ENCODE data around the gene TRIM73.
"Not testable (repeated sequence)": the region's sequence is repeated elsewhere in the genome, so short reads cannot be mapped to it uniquely, and the experiment has no call there.

The TRIM73 gene

DNA sequence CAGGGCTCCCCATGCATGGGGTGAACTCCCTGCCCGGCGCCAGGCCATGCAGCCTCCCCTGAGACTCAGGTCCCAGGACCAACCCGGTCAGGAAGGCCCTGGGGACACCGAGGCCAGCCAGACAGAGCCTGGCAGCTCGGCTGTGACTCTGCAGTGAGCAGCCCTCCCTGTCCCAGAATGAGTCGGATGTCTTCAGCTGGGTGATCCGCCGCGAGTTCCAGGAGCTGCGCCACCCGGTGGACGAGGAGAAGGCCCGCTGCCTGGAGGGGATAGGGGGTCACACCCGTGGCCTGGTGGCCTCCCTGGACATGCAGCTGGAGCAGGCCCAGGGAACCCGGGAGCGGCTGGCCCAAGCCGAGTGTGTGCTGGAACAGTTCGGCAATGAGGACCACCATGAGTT is 9.2 kb downstream of the TRIM73 start:
- not testable (repeated sequence) for H3K4me1 ChIP-seq; H3K36me3 ChIP-seq; H3K4me2 ChIP-seq; H3K27ac ChIP-seq; H3K4me3 ChIP-seq; H4K20me1 ChIP-seq; H3K27me3 ChIP-seq; H3K9me3 ChIP-seq (replicated peaks in 1 of 11); H3K9ac ChIP-seq

DNA sequence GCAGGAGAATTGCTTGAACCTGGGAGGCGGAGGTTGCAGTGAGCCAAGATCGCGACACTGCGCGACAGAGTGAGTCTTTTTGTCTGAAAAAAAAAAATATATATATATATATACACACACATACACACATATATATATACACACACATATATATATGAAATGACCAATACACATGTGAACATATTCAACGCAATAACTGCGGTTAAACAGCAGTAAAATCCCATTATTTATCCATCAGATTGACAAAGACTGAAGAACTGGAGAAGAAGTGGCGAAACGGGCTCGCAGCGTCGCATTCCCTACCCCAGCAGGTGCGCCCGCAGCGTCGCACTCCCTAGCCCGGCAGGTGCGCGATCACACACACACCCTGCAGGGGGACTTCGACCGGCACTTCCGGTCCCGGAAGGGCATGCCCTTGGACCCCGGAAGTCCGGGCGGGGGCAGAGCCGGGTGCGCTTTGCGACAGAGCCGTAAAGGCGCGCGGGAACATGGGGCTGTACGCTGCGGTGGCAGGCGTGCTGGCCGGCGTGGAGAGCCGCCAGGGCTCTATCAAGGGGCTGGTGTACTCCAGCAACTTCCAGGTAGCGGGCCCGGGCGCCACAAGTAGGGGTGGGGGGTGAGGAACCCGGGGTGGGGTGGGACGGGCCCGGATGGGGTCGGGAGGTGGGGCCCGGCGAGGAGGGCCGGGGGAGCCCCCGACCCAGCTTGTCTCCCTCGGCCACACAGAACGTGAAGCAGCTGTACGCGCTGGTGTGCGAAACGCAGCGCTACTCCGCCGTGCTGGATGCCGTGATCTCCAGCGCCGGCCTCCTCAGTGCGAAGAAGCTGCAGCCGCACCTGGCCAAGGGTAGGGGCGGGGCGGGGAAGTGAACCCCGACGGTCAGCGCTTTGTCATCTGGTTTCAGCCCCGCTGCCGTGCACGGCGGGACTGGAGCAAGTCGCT is 14.7 kb downstream of the TRIM73 start:
- not testable (repeated sequence) for H4K20me1 ChIP-seq; H3K4me3 ChIP-seq; H3K4me1 ChIP-seq; H3K27ac ChIP-seq; H3K27me3 ChIP-seq; H3K36me3 ChIP-seq; H3K4me2 ChIP-seq; H3K9ac ChIP-seq; H3K9me3 ChIP-seq (replicated peaks in 1 of 11)

DNA sequence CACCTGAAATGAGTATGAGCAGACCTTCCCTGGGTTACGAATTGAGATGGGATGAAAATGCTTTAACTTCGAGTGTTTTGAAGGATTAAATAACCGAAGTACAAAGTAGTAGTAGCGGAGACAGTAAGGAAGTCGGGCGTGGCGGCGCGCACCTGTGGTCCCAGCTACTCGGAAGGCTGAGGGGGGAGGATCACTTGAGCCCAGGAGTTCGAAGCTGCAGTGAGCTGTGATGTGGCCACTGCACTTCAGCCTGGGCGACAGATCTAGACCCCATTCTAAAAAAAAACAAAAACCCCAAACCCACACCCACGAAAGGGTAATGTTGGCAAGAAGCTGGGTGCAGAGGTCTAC is 15.4 kb downstream of the TRIM73 start:
- H3K4me3 ChIP-seq; H3K9ac ChIP-seq; H3K27ac ChIP-seq; H3K9me3 ChIP-seq (replicated peaks in 1 of 11); H3K4me2 ChIP-seq; H3K4me1 ChIP-seq; H3K27me3 ChIP-seq: not testable (repeated sequence)
- H3K36me3 ChIP-seq: peaks cover 0 to 11% (median 5%) of the 10 kb centered on the region in 11 experiments; a peak in 8 of 22 replicates
- H4K20me1 ChIP-seq: peaks cover 0 to 12% (median 0%) of the 10 kb centered on the region in 11 experiments; a peak in 3 of 22 replicates

DNA sequence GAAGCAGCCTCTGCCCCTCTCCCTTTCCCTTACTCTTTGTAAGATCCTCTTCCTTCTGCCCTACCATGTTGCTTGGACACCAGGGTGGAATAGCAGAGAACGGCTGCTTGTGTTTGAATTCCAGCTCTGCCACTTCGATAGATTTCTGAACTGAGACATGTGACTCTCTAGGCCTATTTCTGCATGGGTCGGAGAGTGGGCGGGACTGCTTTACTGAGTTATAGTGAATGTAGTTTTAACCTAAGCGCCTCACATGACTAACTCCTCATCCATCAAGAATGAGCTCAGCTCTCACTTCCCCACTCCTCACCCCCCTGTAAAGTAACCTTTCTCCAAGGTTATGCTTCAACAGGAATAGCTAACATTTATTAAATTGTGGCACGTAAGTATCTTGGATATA is 18.8 kb downstream of the TRIM73 start:
- peaks cover 0 to 23% (median 4%) of the 10 kb centered on the region in 11 experiments; a peak in 13 of 22 replicates for H4K20me1 ChIP-seq
- not testable (repeated sequence) for H3K4me1 ChIP-seq; H3K27ac ChIP-seq; H3K9me3 ChIP-seq (replicated peaks in 1 of 11); H3K9ac ChIP-seq; H3K4me3 ChIP-seq; H3K4me2 ChIP-seq; H3K27me3 ChIP-seq
- peaks cover 2 to 27% (median 13%) of the 10 kb centered on the region in 11 experiments; a peak in 14 of 22 replicates for H3K36me3 ChIP-seq

- H3K27me3 ChIP-seq; H3K27ac ChIP-seq; H3K9me3 ChIP-seq (replicated peaks in 1 of 11); H3K4me1 ChIP-seq; H3K4me3 ChIP-seq; H3K4me2 ChIP-seq; H3K9ac ChIP-seq: not testable (repeated sequence)
- Histone ChIP-seq H4K20me1 (peaks cover 0 to 29% (median 10%) of the 10 kb centered on the region in 11 experiments; a peak in 18 of 22 replicates), H3K36me3 (peaks cover 4 to 31% (median 15%) of the 10 kb centered on the region in 11 experiments; a peak in 14 of 22 replicates)
These were observed 19.4 kb downstream of the TRIM73 start for GRCh38 chr7:75414708-75415427.

DNA sequence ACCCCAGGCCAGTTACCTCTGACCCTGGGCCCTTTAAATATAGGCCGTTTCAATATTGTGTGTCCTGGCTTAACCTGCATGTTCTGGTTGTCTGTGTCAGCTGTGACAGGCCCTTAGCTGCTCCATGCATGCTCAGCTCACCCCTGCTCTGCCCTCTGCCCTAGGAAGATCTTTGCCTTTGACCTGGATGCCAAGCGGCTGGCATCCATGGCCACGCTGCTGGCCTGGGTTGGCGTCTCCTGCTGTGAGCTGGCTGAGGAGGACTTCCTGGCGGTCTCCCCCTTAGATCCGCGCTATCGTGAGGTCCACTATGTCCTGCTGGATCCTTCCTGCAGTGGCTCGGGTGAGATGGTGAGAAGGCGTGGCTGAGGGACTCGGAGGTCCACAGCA is 20.0 kb downstream of the TRIM73 start:
- H3K4me2 ChIP-seq; H3K4me3 ChIP-seq; H3K9me3 ChIP-seq (replicated peaks in 1 of 11); H3K27me3 ChIP-seq; H3K9ac ChIP-seq; H3K4me1 ChIP-seq; H3K27ac ChIP-seq: not testable (repeated sequence)
- peaks cover 4 to 37% (median 15%) of the 10 kb centered on the region in 11 experiments; a peak in 14 of 22 replicates for H3K36me3 ChIP-seq
- H4K20me1 ChIP-seq: peaks cover 0 to 35% (median 16%) of the 10 kb centered on the region in 11 experiments; a peak in 18 of 22 replicates

GRCh38 chr7:75415829-75416373 is 20.5 kb downstream of the TRIM73 start:
- H3K4me1 ChIP-seq; H3K27ac ChIP-seq; H3K4me3 ChIP-seq; H3K4me2 ChIP-seq; H3K9me3 ChIP-seq (replicated peaks in 1 of 11); H3K9ac ChIP-seq; H3K27me3 ChIP-seq: not testable (repeated sequence)
- Histone ChIP-seq H4K20me1 (peaks cover 0 to 40% (median 16%) of the 10 kb centered on the region in 11 experiments; a peak in 18 of 22 replicates), H3K36me3 (peaks cover 4 to 40% (median 16%) of the 10 kb centered on the region in 11 experiments; a peak in 20 of 22 replicates)

DNA sequence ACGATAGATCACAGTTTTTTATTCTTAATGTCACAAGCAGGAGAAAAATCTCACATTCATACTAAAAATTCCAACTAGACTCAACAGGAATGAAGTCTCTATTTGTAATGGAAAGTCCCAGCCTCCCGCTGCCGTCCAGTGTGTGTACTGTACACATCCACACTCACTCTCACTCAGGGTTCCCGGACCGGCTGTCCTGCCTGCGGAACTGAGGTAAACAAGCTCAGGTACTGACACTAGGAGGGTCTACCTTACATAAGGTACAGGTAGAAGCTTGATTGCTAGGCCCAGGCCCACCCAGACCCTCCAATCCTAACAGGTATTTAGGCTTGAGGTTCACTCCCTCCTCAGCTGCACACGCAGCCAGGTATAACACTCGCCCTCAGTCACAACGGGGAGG is 21.4 kb downstream of the TRIM73 start:
- peaks cover 0 to 43% (median 17%) of the 10 kb centered on the region in 11 experiments; a peak in 18 of 22 replicates for H4K20me1 ChIP-seq
- not testable (repeated sequence) for H3K27me3 ChIP-seq; H3K4me3 ChIP-seq; H3K4me2 ChIP-seq; H3K9me3 ChIP-seq (replicated peaks in 1 of 11); H3K9ac ChIP-seq; H3K27ac ChIP-seq; H3K4me1 ChIP-seq
- peaks cover 6 to 49% (median 24%) of the 10 kb centered on the region in 11 experiments; a peak in 20 of 22 replicates for H3K36me3 ChIP-seq

DNA sequence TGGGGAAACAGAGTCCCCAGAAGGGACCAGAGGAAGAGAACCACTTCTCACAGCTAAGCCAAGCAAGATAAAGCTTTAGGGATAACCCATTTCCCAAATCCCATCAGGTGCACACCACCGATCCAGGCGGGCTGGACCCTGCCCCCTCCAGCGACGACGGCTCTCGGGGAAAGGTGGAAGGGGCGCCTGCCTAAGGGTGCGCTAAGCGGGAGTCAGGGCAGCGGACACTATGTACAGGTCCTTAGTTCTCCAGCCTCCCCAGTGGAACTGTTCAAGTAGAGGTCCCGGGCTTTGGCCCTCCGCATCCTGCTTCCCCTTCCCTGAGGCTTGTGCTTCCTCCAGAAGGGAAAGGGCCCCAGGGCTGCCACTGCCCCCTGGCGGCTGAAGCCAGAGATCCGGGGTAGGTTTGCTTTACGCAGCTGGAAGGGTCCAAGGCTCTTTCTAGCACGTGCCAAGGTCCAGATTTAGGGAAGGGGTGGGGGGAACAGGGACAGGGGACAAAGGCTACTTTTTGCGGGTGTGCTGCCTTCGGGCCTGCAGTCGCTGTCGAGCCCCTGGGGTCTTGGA is 22.9 kb downstream of the TRIM73 start:
- peaks cover 8 to 51% (median 25%) of the 10 kb centered on the region in 11 experiments; a peak in 20 of 22 replicates for H3K36me3 ChIP-seq
- peaks cover 0 to 43% (median 17%) of the 10 kb centered on the region in 11 experiments; a peak in 18 of 22 replicates for H4K20me1 ChIP-seq
- H3K4me3 ChIP-seq; H3K27ac ChIP-seq; H3K9ac ChIP-seq; H3K4me2 ChIP-seq; H3K4me1 ChIP-seq; H3K9me3 ChIP-seq (replicated peaks in 1 of 11); H3K27me3 ChIP-seq: not testable (repeated sequence)

- H3K9me3 ChIP-seq (replicated peaks in 1 of 11); H3K27ac ChIP-seq; H3K9ac ChIP-seq; H3K4me3 ChIP-seq; H3K4me1 ChIP-seq; H3K27me3 ChIP-seq; H3K4me2 ChIP-seq: not testable (repeated sequence)
- Histone ChIP-seq H3K36me3 (peaks cover 12 to 56% (median 31%) of the 10 kb centered on the region in 11 experiments), H4K20me1 (peaks cover 0 to 43% (median 17%) of the 10 kb centered on the region in 11 experiments; a peak in 18 of 22 replicates)
These were observed 23.8 kb downstream of the TRIM73 start for GRCh38 chr7:75419210-75419609.

DNA sequence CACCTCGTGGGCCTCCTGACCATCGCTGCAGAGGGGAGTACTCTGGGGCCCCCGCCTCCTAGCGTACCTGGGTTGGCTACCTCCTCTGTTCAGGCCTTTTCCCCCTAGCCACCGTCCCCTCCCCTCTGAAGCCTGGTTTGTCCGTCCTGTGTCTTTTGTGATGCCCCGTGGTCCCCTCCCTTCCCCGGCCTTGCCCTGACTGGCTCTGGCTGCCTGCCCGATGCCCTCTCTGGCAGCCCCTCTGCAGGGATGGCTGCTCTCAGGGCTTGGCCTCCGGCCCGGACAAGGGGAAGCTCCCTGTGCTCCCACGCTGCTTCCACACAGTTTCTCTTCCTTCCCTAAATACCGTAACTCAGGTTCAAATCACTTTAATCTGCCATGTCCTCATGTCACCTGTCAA is 24.3 kb downstream of the TRIM73 start:
- H3K27ac ChIP-seq; H3K4me3 ChIP-seq; H3K4me2 ChIP-seq; H3K9me3 ChIP-seq (replicated peaks in 1 of 11); H3K27me3 ChIP-seq; H3K9ac ChIP-seq: not testable (repeated sequence)
- H4K20me1 ChIP-seq: peaks cover 0 to 43% (median 17%) of the 10 kb centered on the region in 11 experiments; a peak in 18 of 22 replicates
- peaks cover 0 to 14% (median 10%) of the 10 kb centered on the region in 10 experiments; a peak in 15 of 20 replicates for H3K4me1 ChIP-seq
- peaks cover 16 to 61% (median 36%) of the 10 kb centered on the region in 11 experiments for H3K36me3 ChIP-seq

GRCh38 chr7:75420152-75420551 is 24.7 kb downstream of the TRIM73 start:
- Histone ChIP-seq H4K20me1 (peaks cover 0 to 43% (median 17%) of the 10 kb centered on the region in 11 experiments; a peak in 18 of 22 replicates), H3K4me1 (peaks cover 0 to 14% (median 12%) of the 10 kb centered on the region in 10 experiments; a peak in 15 of 20 replicates), H3K36me3 (peaks cover 17 to 57% (median 34%) of the 10 kb centered on the region in 11 experiments)
- H3K4me2 ChIP-seq; H3K4me3 ChIP-seq; H3K27ac ChIP-seq; H3K9me3 ChIP-seq (replicated peaks in 1 of 11); H3K9ac ChIP-seq; H3K27me3 ChIP-seq: not testable (repeated sequence)

Data from BLaER1 treated with 17β-estradiol and CSF1 and Interleukin-3, amounts not matched to agents 10 nM and 100 nM (cell line).